ENCODE results near the gene LHX8.
"Not testable (repeated sequence)": the region's sequence is repeated elsewhere in the genome, so short reads cannot be mapped to it uniquely, and the experiment has no call there.

LHX8 gene

DNA sequence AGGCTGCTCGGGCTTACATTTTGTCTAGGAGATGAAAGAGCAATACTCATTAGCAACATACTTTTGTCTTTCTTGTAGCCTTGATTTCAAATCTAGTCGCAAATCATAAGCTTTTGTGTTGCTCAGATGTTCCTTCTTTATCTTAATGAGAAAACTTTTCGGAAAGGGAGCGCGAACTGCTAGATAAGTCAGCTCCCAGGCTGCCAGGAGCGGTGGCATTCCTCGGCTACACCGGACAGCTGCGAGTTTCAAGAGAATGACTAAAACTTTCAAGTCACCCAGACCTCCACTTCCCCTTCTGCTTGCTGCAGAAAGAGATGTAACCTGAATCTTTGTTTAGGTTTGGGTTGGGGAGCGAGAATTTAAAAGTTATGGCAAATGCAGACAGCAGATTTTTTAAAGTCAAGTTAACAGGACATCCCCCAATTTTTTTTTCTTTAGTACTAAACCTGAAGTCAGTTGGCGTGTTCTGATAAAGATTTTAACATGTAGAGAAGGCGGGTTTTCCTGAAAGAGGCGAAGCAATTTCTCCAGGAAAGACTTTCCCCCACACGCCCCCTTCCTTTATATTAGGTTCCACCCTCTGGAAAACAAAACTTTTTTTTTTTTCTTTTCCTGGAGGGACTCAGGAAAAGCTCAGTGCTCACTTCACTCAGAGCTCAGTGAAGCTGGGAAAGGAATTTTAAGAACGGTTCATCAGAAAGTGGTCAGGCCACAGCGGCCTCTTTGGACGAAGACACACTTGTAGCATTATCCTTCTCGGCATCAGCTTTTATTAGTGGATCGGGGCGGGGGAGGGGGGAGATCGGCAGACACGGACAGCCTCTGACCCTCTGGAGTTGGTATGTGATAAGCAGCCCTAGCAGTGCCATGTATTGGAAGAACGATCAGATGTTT, at the start of gene LHX8:
TSS of gene LHX8 (plus strand) at position 639 of the 897 bp plus-strand sequence. CDS start 2,227 bp downstream, outside the sequence.
- no peak within 1 kb of the TSS for H3K27ac Mint-ChIP-seq
- no peaks in the 10 kb centered on the region for H3K9me3 Mint-ChIP-seq
- peak within 1 kb of the TSS; percentile 79 to 92 for H3K4me3 Mint-ChIP-seq
- peaks cover 92% of the 10 kb centered on the region for H3K27me3 Mint-ChIP-seq
- peak; percentile 22 for ATAC-seq
- peaks cover 33% of the 10 kb centered on the region for H3K4me1 Mint-ChIP-seq
- DNase-seq = no peak

- H3K4me1 Mint-ChIP-seq = no peaks in the 10 kb centered on the region
Measured at GRCh38 chr1:75085931-75086330, 48.3 kb upstream of the LHX8 start.

GRCh38 chr1:75087278-75087677, 46.9 kb upstream of the LHX8 start:
- H3K27me3 Mint-ChIP-seq = no peaks in the 10 kb centered on the region
- ATAC-seq = no peak
- H3K4me3 Mint-ChIP-seq = no peak overlapping the region
- no peak for DNase-seq
- peaks cover 0 to 6% of the 10 kb centered on the region in 2 donors for H3K9me3 Mint-ChIP-seq
- no peaks in the 10 kb centered on the region for H3K4me1 Mint-ChIP-seq
- no peak overlapping the region for H3K27ac Mint-ChIP-seq

More at GRCh38 chr1:75085931-75086330, 48.3 kb upstream of the LHX8 start:
- no peak overlapping the region for H3K4me3 Mint-ChIP-seq
- no peak for DNase-seq
- no peaks in the 10 kb centered on the region for H3K27me3 Mint-ChIP-seq
- peaks cover 0 to 8% of the 10 kb centered on the region in 2 donors for H3K9me3 Mint-ChIP-seq
- no peak overlapping the region for H3K27ac Mint-ChIP-seq
- ATAC-seq = no peak

DNA sequence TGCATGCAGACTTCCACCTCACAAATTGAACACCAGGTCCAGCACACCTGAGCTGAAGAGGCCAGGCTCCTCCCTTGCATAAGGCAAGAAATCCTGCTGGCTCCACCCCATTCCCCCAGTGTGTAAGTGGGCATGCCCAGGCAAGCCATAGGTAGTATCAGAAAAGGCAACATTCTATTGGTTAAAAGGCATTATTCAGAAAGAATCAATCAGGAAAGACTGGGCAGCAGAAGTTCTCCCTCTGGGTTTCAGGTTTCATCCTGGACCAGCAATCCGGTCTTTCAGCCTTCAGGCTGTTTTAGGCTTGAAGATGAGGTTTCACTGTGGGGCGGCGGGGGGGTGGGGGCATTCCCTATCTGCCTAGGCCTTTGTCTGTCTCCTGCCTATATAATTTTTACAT, 42.0 kb upstream of the LHX8 start:
- no peak overlapping the region for H3K27ac Mint-ChIP-seq
- no peaks in the 10 kb centered on the region for H3K4me1 Mint-ChIP-seq
- H3K9me3 Mint-ChIP-seq = no peaks in the 10 kb centered on the region
- DNase-seq (no peak), ATAC-seq (no peak)
- no peak overlapping the region for H3K4me3 Mint-ChIP-seq
- H3K27me3 Mint-ChIP-seq = no peaks in the 10 kb centered on the region

- H3K4me1 Mint-ChIP-seq = no peaks in the 10 kb centered on the region
Measured at GRCh38 chr1:75097654-75098053, 36.5 kb upstream of the LHX8 start.

DNA sequence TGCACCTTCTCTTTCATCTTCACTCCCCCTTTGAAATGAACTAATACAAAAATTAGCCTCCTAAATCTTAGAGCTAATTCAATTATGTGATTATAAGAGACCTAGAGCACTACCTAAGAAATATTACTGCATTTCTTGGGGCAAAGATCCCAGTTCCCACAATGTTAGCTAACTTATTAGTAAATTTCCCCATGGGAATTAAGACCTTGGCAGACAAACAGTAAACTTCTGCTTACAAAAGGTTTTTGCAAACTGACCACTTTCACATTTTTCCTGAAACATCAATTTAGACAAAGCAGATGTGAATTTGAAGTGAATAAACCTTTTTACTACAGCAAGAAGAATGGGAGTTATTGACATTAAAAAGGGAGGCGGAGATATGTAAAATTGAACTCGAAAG, 34.6 kb upstream of the LHX8 start:
- H3K4me3 Mint-ChIP-seq = no peak overlapping the region
- no peak overlapping the region for H3K27ac Mint-ChIP-seq
- H3K4me1 Mint-ChIP-seq = no peaks in the 10 kb centered on the region
- no peaks in the 10 kb centered on the region for H3K27me3 Mint-ChIP-seq
- ATAC-seq (no peak), DNase-seq (no peak)
- H3K9me3 Mint-ChIP-seq = no peaks in the 10 kb centered on the region

More at GRCh38 chr1:75097654-75098053, 36.5 kb upstream of the LHX8 start:
- no peaks in the 10 kb centered on the region for H3K27me3 Mint-ChIP-seq
- no peaks in the 10 kb centered on the region for H3K9me3 Mint-ChIP-seq
- no peak for DNase-seq
- no peak for ATAC-seq
- H3K4me3 Mint-ChIP-seq = no peak overlapping the region
- no peak overlapping the region for H3K27ac Mint-ChIP-seq

DNA sequence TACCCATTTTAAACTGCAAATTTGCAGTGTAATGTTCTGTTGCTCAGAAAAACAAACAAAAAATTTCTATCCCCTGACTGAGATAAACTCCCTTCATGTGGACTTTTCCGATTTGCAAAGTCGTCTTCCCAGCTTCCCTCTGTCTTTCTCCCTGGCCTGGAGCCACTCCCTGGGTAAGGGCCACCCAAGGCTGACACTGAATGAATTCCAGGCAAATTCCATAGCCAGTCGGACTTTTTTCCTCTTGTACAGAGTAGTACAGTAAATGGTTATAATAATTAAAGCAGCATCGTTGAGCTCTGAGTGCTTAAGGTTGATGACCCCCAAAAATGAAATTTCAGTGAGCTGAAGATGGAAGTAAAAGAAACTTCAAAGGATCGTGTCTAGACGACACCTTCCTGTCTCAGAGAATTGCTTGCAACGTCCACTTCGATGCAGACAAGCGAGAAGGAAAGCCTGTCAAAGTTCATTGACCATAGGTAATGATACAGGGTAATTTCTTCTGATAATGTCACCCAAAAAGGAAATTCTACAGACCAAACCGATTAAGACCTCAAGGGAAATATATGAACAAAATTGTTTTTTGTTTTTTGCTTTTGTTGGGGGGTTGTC, 33.6 kb upstream of the LHX8 start:
- ATAC-seq = no peak
- Mint-ChIP-seq H3K27ac (no peak overlapping the region), H3K4me3 (no peak overlapping the region), H3K27me3 (no peaks in the 10 kb centered on the region), H3K9me3 (no peaks in the 10 kb centered on the region), H3K4me1 (no peaks in the 10 kb centered on the region)
- no peak for DNase-seq

GRCh38 chr1:75112362-75112951, 21.7 kb upstream of the LHX8 start:
- not testable (repeated sequence) for H3K27ac Mint-ChIP-seq, H3K4me3 Mint-ChIP-seq

DNA sequence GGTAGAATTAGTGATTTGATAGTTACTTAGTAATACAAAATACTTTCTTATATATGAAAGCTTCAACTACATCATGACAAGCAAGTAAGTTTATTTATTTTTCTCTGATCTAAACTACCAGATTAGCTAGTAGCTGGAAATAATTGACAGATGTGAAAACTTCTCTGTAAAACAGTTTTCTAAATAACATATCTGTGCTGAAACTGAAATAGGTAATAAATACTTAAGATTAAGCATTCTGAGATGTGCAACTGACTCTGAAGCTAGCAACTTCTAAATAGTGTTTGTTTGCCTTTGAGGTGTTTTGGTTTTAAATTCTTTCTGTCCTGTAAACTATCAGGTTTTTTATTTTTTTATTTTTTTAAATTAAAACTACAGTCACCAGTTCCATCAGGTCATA, 18.5 kb upstream of the LHX8 start:
- H3K9me3 Mint-ChIP-seq = no peaks in the 10 kb centered on the region
- H3K27me3 Mint-ChIP-seq = no peaks in the 10 kb centered on the region
- no peak overlapping the region for H3K4me3 Mint-ChIP-seq
- H3K27ac Mint-ChIP-seq = no peak overlapping the region
- DNase-seq = no peak
- no peak for ATAC-seq
- no peaks in the 10 kb centered on the region for H3K4me1 Mint-ChIP-seq

More at GRCh38 chr1:75112362-75112951, 21.7 kb upstream of the LHX8 start:
- H3K4me1 Mint-ChIP-seq, H3K9me3 Mint-ChIP-seq, DNase-seq, H3K27me3 Mint-ChIP-seq, ATAC-seq: not testable (repeated sequence)

DNA sequence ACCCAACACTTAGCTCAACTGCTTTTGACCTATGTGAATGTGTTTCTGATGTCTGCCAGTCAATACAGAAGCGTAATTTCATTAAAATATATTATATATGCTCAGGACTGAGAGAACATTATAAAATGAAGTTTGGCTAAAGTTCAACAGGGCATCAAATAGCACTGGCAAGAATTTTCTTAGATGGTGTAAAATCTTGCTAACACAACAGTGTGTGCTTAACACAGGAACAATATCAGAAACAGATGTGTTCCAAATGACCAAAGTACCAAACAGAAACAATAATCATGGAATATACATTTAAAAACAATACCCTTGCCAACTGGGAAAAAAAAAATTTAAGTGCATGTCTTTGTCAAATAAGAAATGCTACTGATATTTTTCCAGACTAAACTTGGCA, 10.4 kb upstream of the LHX8 start:
- Mint-ChIP-seq H3K4me3 (no peak overlapping the region), H3K27ac (no peak overlapping the region), H3K4me1 (peaks cover 6% of the 10 kb centered on the region), H3K27me3 (peaks cover 40% of the 10 kb centered on the region), H3K9me3 (peaks cover 0 to 12% of the 10 kb centered on the region in 2 donors)
- DNase-seq = no peak
- ATAC-seq = no peak

GRCh38 chr1:75124510-75124909, 9.7 kb upstream of the LHX8 start:
- Mint-ChIP-seq H3K4me1 (peaks cover 6% of the 10 kb centered on the region), H3K27ac (no peak overlapping the region), H3K4me3 (no peak overlapping the region), H3K9me3 (peaks cover 0 to 12% of the 10 kb centered on the region in 2 donors), H3K27me3 (peaks cover 48% of the 10 kb centered on the region)
- DNase-seq (no peak), ATAC-seq (peak; percentile 23)

DNA sequence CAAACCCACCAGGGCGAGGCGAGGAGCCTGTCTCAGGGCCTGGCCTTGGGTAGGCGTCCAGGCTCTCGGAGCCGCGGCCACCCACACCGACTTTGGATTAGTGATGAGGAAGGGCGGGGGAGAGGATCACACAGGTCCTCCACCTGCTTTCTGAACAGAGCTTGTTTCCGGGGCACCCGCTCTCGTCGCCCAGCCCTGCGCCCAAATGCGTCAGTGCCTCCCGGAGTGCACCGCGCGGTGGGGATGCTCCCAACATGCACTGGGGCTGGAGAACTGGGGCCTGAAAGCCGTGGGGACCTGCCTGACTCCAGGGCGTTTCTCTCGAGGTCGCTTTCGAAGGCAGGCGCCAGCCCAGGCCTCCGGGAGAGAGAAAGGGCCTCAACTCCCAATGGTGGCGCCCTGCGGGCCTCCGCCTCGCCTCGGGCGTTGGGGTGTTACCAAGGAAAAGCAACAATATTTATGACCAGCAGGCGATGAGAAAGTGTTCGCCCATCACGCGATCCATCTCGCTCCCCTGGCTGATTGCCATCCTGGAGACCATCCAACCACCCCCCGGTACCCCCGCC, 8.9 kb upstream of the LHX8 start:
- Mint-ChIP-seq H3K4me1 (peaks cover 6% of the 10 kb centered on the region), H3K4me3 (no peak overlapping the region), H3K27me3 (peaks cover 55% of the 10 kb centered on the region), H3K9me3 (peaks cover 0 to 12% of the 10 kb centered on the region in 2 donors), H3K27ac (no peak overlapping the region)
- DNase-seq = no peak
- ATAC-seq = peak; percentile 42

DNA sequence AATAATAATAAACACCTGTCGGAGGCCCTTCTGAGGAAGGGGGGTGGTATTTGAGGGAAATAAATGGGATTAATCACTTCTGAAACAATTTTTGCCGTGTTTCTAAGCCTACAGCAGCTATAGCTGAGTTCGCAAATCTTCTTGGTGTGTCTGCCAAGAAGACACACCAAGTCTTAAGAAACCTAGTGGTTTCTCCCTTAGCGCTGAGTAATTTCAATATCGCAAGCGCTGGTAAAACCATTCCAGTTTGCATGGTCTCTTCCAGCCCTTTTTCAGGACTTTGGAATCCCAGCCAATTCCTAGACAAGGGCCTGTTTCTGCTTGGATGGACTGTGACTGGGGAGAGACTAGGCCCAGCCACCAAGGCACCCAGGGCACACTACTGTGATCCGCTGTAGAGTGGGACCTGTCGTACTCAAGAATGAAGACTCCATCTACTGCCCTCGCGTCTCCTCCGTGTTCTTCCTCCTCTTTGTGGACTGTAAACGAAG, 7.5 kb upstream of the LHX8 start:
- Mint-ChIP-seq H3K4me3 (no peak overlapping the region), H3K9me3 (peaks cover 0 to 12% of the 10 kb centered on the region in 2 donors), H3K4me1 (peaks cover 12% of the 10 kb centered on the region), H3K27ac (no peak overlapping the region), H3K27me3 (peaks cover 69% of the 10 kb centered on the region)
- DNase-seq (no peak), ATAC-seq (no peak)

GRCh38 chr1:75127916-75128717, 6.1 kb upstream of the LHX8 start:
- H3K9me3 Mint-ChIP-seq = peaks cover 0 to 12% of the 10 kb centered on the region in 2 donors
- no peak for ATAC-seq
- H3K27ac Mint-ChIP-seq = no peak overlapping the region
- DNase-seq = no peak
- H3K4me1 Mint-ChIP-seq = peaks cover 18% of the 10 kb centered on the region
- peaks cover 84% of the 10 kb centered on the region for H3K27me3 Mint-ChIP-seq
- no peak overlapping the region for H3K4me3 Mint-ChIP-seq

GRCh38 chr1:75129660-75129982, 4.6 kb upstream of the LHX8 start:
- H3K27ac Mint-ChIP-seq = no peak overlapping the region
- no peak overlapping the region for H3K4me3 Mint-ChIP-seq
- H3K9me3 Mint-ChIP-seq = peaks cover 0 to 12% of the 10 kb centered on the region in 2 donors
- peaks cover 97% of the 10 kb centered on the region for H3K27me3 Mint-ChIP-seq
- peaks cover 21% of the 10 kb centered on the region for H3K4me1 Mint-ChIP-seq
- no peak for ATAC-seq
- DNase-seq = no peak
